ENCODE results near the gene CAMSAP3.
"Not testable (repeated sequence)": the region's sequence is repeated elsewhere in the genome, so short reads cannot be mapped to it uniquely, and the experiment has no call there.

CAMSAP3 gene

GRCh38 chr19:7575434-7576040 is 20.1 kb upstream of the CAMSAP3 start:
- DNase-seq (ENCODE audit: low read depth) = no peak

- not testable (repeated sequence) for DNase-seq (ENCODE audit: low read depth)
Observed at GRCh38 chr19:7577422-7577821, 18.2 kb upstream of the CAMSAP3 start.

- DNase-seq (ENCODE audit: low read depth) = no peak
Observed at GRCh38 chr19:7578127-7578526, 17.5 kb upstream of the CAMSAP3 start.

- no peak for DNase-seq (ENCODE audit: low read depth)
Observed at GRCh38 chr19:7579182-7579581, 16.5 kb upstream of the CAMSAP3 start.

GRCh38 chr19:7582446-7582845 is 13.2 kb upstream of the CAMSAP3 start:
- no peak for DNase-seq (ENCODE audit: low read depth)

GRCh38 chr19:7589822-7590221 is 5.8 kb upstream of the CAMSAP3 start:
- DNase-seq (ENCODE audit: low read depth) = no peak

GRCh38 chr19:7590256-7590655 is 5.4 kb upstream of the CAMSAP3 start:
- no peak for DNase-seq (ENCODE audit: low read depth)

GRCh38 chr19:7596211-7596937 is 711 bp downstream of the CAMSAP3 start:
- no peak for DNase-seq (ENCODE audit: low read depth)

- no peak for DNase-seq (ENCODE audit: low read depth)
Observed at GRCh38 chr19:7597689-7598088, 2.0 kb downstream of the CAMSAP3 start.

GRCh38 chr19:7598180-7598579 is 2.5 kb downstream of the CAMSAP3 start:
- DNase-seq (ENCODE audit: low read depth) = no peak

- DNase-seq (ENCODE audit: low read depth) = no peak
Observed at GRCh38 chr19:7600721-7601120, 5.1 kb downstream of the CAMSAP3 start.

- no peak for DNase-seq (ENCODE audit: low read depth)
Observed at GRCh38 chr19:7602240-7602934, 6.7 kb downstream of the CAMSAP3 start.

- no peak for DNase-seq (ENCODE audit: low read depth)
Observed at GRCh38 chr19:7602935-7603497, 7.4 kb downstream of the CAMSAP3 start.

- no peak for DNase-seq (ENCODE audit: low read depth)
Observed at GRCh38 chr19:7603919-7604318, 8.3 kb downstream of the CAMSAP3 start.

- no peak for DNase-seq (ENCODE audit: low read depth)
Observed at GRCh38 chr19:7605490-7606222, 10.0 kb downstream of the CAMSAP3 start.

GRCh38 chr19:7606289-7606688 is 10.6 kb downstream of the CAMSAP3 start:
- no peak for DNase-seq (ENCODE audit: low read depth)

- DNase-seq (ENCODE audit: low read depth) = no peak
Observed at GRCh38 chr19:7607212-7607873, 11.7 kb downstream of the CAMSAP3 start.

- no peak for DNase-seq (ENCODE audit: low read depth)
Observed at GRCh38 chr19:7607874-7608560, 12.4 kb downstream of the CAMSAP3 start.

- DNase-seq (ENCODE audit: low read depth) = no peak
Observed at GRCh38 chr19:7610491-7611240, 15.0 kb downstream of the CAMSAP3 start.

- no peak for DNase-seq (ENCODE audit: low read depth)
Observed at GRCh38 chr19:7611541-7612279, 16.0 kb downstream of the CAMSAP3 start.
